Muscle of arm (tissue), 12 donors: ENCODE measurements around the gene GPR146. TPM values are rescaled to one million over a fixed set of nuclear protein-coding genes. Genes with fewer than 3 reads are reported as not detected.

ENCODE experiments used
- DNase-seq: peaks from one replicate; pipeline ENCODE4 v3.0.0-alpha.2; 2013
- polyA plus RNA-seq, 12 donors: library from polyadenylated mRNA; unstranded; fragments of 120-200 nt; gene quantifications; one replicate each; pipeline ENCODE4 v1.2.1, GENCODE V29; 2013; ENCODE audit not compliant: insufficient read length in 12 of 12

The GPR146 gene
- polyA plus RNA-seq, 12 donors = 2.0 to 4.8 (median 3.3) TPM; not detected in 2

DNA sequence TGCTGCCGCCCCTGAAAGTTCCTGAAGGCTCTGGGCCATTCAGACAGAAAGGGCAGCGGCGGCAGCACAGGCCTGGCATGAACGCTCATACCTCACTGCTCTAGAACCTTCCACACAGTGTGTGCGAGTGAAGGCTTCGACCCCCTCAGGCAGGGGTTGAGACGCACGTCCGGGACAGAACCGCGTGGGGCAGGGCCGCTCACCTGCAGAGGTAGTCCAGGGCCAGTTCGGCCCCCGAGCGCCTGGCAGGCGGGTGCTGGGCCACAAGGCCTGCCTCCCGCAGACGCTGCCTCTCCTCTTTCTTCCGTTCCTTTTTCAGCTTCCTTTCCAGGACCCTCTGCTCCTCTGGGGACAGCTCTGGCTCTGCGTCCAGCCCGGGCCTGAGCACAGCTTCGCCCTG lies 34.6 kb upstream of the GPR146 start:
- no peak for DNase-seq

DNA sequence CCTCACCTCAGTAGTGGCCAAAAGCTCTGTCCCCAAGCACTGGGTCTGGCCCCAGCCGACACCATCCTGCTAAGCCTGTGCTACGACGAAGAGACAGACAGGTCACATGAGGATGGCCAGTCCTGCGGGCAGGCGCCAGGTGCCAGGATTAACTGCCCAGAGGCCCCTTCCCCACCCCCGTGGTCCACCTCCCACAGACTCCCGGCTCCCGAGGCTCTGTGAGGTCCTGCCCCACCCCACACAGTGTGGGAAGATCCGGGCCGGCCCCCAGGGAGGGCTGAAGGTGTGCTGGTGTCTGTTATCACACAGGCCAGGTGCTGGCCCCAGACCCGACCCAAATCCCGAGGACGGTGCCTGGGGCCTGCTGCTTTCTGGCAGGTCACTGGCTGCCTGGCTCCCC lies 34.1 kb upstream of the GPR146 start:
- DNase-seq = no peak

DNA sequence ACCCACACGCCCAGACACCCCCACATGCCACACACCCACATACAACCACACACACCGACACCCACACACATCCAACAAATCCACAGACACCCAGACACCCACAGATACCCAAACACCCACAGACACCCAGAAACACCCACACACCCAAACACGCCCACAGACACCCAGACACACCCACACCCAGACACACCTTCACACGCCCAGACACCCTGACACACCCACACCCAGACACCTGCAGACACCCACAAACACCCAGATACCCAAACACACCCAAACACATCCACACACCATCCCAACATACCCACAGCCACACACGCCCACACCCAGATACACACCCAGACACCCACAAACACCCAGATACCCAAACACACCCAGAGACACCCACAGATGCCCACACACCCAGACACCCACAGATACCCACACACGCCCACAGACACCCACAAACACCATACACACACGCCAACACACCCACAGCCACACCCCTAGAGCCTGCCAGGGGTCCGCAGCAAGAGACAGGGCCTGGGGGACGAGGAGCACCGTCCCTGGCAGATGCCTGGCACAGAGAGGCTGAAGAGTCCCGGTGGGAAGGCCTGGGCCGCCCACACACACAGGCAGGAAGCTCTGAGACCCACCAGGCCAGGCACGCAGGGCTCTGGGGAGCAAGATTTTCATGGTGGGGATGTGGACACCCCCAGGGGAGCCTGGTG lies 32.9 kb upstream of the GPR146 start:
- no peak for DNase-seq

DNA sequence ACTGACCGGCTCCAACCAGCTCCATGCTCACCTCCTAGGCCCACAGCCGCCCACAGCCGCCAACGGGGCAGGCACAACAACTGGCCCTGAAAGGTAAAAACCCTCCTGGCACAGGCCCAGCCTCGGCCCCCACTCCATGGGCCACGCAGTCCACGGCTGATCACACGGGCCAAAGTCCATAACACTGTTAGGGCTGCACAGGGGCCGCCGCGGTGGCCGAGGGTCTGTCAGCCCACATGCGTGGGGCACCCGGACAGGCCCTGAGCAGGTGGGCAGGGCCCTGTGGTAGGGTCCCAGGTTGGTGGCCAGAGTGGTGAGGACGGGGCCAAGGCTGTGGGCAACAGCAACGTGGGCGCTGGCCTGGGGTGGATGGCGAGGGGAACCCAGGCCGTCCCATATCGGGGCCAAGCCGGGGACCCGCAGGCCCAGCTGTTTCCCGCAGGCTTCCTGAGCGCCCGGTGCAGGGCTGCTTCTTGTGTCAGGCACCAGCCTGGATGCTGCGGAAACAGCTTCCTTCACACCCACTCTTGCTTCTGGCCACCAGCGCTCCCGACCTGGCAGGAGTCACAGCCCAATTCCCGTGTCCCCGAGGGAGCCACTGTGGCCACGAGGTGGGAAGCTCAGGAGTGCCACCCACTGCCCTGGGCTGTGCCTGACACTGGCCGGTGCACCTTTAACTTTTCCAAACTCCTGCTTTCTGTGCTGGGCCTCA lies 32.2 kb upstream of the GPR146 start:
- no peak for DNase-seq

DNA sequence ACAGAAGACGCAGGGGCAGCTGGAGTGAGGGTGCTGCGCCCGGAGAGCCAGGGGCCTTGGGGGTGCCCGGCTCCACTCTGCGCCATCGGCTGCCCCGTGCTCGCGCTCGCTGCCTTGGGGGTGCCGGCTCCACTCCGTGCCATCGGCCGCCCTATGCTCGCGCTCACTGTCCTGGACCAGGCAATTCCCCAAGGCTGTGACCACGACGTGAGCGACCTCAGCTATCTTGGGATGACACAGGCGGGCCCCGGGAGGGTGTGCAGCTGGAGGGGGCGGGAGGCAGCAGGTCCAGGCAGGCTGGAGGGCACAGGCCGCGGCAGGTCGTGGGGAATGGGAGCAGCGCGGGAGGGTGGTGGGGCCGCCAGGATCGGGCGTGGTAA lies 31.6 kb upstream of the GPR146 start:
- no peak for DNase-seq

DNA sequence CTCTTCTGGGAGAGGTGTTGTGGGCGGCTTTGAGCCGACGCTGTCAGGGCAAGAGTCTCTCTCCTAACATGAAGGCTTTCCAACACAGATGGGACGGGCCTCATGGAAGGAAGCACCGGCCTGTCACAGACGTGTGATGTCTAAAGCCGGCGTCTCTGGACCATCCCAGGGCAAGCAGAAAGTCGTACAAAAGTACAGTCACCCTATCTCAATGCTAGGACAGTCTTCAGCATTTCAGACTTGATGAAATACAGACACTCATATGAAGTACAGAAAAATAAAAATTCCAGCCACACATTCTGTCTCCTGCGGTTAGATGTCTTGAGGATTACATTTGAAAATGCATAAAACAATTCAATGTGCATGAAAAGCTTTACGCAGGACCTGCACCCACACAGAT lies 30.8 kb upstream of the GPR146 start:
- no peak for DNase-seq

DNA sequence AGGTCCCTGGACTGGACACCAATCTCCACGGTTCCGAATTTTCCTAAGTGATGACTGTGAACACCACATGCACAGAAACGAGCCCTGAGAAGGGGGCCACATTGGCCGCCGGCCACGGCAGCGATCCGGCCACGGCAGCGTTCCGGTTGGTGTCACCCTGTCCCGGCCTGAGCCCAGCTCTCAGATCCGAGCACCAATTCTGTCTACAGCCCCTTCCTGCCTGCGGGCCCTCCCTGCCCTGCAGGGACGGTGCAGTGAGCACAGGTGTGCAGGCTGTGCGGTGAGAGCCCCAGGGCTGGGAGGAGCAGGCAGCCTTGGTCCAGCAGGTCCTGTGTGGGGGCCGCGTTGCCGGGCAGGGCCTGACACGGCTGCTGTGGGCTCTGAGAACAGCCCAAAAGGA lies 29.7 kb upstream of the GPR146 start:
- no peak for DNase-seq

DNA sequence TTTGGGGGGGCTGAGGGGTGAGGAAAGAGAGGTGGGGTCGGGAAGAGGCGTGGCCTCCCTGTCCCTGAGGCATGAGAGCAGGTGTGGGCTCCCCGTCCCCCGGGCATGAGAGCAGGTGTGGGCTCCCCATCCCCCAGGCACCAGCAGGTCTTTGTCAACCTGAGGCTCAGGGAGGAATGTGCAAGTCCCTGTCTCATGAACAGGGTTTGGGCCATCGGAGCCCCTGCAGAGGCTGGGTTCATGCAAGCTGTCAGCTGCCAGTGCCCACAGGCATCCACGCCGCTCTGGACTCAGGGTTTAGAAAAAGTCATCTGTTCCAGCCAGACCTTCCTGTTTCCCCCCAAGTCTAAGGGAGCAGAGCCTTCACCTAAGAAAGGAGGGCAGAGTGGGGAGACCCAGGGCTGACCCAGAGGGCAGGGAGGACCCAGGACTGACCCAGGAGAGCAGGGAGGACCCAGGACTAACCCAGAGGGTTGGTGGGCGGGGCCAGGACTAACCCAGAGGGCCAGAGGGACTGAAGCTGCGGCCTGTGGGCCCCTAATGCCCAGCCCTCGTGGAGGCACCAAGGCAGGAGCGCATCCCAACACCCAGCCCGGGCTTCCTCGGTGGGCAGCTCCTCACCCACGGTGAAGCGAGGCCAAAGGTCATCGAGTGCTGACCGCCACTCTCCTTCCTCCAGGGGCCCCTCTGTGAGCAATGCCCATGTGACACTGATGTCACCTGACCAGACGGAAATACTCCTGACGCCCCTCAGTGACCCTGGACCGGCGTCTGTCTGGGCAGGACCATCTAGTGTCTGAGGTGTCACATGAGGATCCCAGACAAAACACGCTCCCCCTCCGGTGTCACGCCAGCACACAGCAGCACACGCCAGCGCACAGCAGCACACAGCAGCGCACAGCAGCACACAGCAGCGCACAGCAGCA lies 28.9 kb upstream of the GPR146 start:
- DNase-seq = no peak

DNA sequence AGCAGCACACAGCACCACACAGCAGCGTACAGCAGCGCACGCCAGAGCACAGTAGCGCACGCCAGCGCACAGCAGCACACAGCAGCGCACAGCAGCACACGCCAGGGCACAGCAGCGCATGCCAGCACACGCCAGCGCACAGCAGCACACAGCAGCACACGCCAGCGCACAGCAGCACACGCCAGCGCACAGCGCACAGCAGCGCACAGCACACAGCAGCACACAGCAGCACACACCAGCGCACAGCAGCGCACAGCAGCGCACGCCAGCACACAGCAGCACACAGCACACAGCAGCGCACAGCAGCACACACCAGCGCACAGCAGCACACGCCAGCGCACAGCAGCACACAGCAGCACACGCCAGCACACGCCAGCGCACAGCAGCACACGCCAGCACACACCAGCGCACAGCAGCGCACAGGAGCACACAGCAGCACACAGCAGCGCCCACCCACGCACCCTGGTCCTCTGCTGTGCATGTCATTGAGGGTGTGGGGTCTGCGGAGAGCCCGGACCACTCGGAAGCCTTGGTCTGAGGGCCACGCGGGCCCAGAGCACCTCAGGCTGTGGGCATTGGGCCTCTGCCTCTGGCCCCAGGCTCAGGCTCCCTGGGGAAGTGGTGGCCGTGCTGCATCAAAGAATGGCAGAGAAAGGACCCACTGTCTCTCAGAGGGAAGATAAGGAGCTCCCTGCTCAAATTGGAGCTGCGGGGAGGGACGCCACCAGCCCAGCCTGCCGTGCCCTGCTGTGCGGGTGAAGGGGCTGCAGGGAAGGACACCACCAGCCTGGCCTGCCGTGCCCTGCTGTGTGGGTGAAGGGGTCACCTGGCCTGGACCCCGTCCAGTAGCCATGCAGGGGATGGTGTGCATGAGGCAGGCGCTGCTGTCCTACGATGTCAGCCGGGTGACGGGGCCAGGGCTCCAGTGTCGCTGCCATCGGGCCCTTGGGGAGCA lies 27.5 kb upstream of the GPR146 start:
- DNase-seq = no peak

DNA sequence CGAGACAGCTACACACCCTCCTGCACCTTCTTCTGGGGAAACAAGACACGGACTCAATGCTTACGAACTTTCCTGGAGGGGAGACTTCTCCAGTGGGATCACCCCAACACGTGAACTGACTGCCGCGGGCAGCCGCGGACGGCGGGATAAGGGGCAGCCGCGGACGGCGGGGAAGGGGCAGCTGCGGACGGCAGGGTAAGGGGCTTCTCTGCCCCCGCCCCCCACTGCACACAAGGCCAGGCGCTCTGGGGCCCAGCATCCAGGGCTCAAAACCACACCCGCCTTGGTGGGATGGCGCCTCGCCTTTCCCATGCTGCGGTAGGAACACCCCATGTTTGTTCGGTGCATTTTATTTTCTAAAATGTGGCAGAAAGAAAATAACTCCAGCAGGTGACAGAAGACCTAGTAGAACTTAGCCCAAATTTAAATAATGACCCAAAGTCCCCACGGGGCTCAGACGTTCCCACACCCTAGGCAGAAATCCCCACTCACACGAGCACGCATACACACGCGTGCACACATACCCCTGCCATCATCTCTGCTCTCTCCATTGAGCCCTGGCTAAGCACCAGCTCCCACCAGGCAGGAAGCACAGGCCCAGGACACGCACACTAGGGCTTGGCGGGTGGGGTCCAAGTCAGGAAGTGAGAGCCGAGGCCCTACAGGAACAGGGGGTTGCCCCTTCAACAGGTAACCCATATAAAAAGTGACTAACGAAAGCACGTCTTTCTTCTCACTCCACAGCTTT lies 26.6 kb upstream of the GPR146 start:
- no peak for DNase-seq

DNA sequence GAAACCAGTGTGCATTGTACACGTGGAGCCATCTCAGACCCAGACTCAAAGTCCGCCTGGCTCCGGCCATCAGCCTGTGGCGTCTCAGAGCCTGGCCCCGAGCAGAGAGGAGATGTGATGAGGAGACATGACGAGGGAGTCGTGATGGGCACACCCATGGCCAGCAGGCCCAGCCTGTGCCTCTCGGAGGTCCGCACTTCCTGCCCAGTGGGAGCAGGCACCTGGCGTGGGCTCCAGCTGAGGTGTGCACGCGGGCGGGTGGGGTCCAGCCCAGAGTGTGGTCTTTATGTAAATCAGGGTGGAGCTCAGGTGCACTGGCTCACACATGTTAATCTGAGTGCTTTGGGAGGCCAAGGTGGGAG lies 26.0 kb upstream of the GPR146 start:
- DNase-seq = no peak

DNA sequence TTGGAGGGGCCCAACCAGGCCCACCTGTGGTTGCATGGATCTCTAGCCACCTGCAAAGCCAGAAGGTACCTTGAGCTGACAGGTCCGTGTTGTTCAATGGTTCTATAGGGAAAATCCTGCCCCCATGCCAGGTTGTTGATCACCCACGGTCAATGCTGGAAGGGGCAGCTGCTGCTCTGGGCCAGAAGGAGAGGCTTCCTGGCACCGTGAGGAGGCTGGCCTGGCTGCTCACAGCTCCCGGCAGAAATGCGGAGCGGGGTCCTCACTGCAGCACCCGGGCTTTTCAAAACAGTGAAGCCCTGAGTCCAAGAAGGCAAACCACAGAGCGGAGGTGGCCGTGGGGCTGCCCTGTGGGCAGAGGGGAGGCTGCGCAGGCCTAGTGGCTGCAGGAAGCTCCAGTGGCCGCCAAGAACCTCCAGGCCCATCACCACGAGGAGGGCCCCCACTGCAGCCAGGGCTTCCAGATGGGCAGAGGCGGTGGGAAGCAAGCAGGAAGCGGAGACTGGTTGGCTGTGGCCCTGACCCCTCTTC lies 25.0 kb upstream of the GPR146 start:
- DNase-seq = no peak

DNA sequence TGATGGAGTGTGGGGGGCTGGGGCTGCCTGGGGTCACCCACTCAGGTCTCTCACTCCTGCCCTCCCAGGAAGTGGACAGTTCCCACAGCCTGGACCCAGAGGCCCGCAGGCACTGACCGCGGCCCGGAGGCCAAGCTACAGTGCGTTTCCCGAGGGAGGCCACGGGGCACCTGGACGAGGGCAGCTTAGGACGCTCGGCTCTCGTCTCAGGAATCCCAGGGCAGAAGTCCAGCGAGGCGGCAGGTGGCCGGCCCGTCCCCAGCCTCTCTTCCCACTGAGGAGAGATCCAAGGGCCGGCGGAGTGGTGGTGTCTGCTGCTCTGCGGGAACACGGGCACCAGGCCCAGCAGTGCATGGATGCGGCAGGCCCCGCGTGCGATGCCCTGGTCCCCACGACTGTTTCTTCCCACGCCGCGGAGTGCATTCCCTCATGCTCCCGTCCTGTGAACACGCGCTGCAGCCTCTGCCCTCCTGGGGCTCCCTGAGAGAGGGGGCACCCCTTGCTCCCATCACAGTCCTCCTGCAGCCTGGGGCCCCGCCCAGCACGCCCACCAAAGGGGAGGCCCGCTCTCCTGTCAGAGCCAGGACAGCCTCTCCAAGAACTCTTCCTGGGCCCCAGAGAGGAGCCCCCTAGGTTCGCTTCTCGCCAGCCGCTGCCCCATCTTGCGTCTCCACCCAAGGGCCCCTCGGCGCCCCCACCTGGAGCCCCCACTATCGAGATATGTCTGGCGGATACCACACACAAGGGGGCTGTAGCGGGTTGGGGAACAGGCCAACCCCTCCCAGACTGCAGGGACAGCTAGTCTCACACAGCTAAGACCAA lies 24.3 kb upstream of the GPR146 start:
- no peak for DNase-seq

DNA sequence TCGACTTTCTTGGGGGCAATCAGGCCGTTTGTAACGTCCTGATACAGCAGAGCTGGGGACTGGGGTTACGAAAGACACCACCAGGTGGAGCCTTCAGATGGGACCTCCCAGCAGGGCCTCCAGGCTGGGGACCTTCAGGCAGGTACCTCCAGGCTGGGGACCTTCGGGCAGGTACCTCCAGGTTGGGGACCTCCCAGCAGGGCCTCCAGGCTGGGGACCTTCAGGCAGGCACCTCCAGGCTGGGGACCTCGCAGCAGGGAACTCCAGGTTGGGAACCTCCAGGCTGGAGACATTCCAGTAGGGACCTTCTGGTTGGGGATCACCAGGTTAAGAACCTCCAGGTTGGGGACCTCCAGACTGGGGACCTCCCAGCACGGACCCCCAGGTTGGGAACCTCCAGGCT lies 23.5 kb upstream of the GPR146 start:
- DNase-seq = no peak

DNA sequence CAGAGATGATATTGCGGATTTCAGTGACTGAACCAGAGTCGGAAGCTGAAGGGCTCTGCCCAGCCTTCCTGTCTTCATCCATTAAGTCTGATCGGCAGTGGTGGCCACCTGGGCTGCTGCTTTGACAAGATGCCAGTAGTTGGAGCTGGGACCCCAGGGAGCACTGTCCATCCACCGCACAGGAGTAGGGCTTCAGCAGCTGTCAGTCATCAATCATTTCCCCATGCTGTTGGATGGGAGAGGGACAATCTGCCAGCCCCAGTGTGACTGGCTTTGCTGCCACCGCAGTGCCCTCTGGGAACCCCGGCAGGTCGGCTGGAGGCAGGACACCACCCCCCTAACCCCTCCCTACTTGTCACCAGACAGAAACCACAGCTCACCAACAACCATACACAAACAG lies 23.0 kb upstream of the GPR146 start:
- DNase-seq = no peak

DNA sequence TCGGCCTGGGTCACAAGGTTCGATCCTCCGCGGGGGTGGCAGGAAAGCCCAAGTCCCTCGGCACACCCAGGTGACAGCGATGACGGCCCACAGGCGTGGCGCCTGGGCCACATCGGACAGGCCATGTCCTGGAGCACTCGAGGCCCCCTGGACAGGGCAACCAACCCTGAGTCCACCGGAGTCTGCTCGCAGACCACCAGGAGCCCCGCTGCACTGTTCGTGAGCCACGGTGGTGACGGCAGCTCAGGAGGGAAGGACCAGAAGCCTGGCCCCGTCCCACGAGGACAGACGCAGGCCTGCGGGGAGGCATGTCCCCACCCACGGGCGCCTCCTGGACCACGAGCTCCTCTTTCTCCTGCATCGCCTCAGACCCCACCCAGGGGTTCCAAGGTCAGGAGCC lies 22.4 kb upstream of the GPR146 start:
- DNase-seq = no peak

DNA sequence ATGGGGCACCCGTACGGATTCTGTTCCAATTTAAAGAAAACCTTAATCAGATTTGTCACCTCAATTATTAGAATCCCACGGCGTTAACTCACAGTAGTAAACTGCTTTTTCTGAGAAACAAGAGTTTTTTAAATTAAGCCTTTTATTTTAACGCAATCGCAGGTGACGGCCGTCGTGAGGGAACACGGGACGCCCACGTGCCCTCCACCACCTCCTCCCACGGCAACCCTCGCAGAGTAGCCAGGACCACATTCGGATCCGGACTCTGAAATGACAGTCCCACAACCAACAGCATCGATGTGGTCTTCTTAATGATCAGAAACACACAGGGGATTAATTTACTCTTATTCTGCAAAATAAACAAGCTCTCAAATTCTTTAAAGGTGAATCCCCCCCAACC lies 22.0 kb upstream of the GPR146 start:
- no peak for DNase-seq

DNA sequence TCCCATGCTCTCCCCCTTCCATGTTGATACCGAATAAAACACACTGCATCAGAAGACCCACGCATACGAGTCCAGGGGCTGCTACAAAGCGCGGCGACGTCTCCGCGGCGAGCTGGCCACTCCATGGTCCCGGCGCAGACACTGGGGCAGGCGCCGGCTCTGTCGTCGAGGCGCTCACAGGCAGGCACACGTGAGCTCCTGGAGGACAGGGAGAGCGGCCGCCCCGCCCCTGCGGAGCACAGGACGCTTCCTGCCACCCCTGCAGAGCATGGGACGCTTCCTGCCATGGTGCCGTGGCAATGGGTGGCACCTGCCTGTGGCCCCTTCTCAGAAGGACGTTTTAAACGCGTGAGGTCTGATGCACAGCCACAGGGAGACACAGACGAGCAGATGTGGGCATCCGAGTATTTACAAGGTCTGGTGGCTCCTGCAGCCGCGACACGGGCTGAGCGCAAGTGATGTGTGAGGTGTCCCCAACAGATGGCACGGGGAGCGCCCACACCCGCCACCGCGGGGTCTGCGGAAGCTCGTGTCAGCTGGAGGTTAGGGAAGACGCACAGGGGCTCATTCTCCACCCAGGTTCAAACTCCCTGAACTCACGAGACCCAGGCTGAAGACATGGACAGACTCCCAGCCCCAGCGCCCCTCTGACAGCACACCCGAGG lies 21.4 kb upstream of the GPR146 start:
- DNase-seq = no peak

DNA sequence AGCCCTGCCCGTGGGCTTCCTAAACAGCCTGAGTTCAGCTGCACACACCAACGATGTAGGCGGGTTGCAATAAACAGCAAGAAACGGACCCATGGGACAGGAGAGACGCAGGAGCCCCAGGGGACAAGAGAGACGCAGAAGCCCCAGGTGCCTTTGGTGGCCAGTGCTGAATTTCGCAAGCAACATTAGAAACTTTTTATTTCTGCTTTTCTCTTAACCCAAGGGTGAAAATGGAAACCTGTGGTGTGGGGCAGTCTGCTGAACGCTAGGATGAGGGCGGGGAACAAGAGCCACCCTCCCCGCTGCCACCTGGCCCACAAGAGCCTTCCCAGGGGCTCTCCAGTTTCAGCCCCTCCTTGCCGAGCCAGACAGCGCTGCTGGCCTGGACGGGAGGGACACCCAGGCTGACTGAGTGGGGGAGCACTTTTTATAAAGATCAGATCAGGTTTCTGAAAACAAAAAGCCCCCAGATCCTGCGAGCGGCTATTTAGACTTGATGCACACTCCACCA lies 20.0 kb upstream of the GPR146 start:
- no peak for DNase-seq
